Stimulated activated CD4-positive, alpha-beta T cell treated with anti-CD3 and anti-CD28 coated beads, Interleukin-12 subunit alpha, Interleukin-12 subunit beta, amount 100 ng/mL, for 24 hours (primary cell): ENCODE results near the gene TUT7.
"Not testable (repeated sequence)": the region's sequence is repeated elsewhere in the genome, so short reads cannot be mapped to it uniquely, and the experiment has no call there.

Source experiments
- DNase-seq, 2 experiments: peaks; one replicate each; pipeline ENCODE4 v3.0.0-alpha.2; 2020; ENCODE audit warnings: low read depth in 2 of 2

TUT7 gene

DNA sequence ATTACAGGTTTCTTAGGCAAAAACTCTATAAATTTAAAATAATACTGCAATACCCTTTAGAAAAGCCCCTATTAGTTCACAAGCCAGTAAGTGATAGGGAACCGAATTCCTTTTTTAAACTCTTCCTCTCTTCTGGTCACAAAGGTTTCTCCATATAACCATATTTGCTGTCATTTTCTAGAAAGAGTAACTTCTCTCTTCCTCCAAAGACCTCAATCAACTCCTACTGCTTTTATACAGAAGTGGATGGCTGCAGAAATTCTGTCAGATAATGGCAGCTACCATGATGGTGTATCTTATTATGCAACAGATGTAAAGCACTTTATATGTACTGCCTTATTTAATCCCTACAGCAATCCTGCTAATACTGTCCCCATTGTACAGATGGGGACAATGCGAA is 6.2 kb downstream of the TUT7 start:
- no peak for DNase-seq

DNA sequence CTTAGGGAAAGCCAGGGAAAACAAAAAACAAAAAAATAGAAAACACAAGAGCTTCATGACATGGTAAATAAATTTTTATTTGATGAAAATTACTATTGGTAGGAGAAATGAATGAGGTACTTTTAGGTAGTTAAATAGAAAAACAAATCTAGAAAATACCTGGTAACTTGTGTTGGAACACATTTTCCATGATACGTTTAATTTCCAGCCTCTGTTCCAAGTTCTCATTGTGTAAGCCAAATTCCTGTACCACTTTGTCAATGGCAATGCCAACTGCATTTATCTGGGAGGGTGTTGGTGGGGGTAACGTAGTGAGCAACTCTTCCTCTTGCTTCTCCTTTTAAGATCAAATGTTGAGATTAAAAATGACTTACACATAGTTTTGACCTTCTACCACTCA is 9.4 kb downstream of the TUT7 start:
- DNase-seq, result no peak

DNA sequence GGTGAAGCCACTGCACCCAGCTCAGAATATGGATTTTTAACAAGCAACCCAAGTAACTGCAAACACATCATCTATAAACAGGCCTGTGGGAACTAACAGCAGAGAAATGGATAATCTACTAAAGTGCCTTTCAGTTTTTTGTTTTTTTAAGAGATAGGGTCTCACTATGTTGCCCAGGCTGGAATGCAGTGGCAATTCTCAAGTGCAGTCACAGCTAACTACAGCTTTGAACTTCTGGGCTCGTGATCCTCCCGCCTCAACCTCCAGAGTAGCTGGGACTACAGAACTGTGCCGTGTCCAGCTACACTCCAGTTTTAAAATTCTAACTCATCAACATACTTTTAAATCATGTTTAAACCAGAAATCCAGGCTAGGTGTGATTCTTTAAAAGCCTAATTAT is 11.9 kb downstream of the TUT7 start:
- DNase-seq, result no peak

DNA sequence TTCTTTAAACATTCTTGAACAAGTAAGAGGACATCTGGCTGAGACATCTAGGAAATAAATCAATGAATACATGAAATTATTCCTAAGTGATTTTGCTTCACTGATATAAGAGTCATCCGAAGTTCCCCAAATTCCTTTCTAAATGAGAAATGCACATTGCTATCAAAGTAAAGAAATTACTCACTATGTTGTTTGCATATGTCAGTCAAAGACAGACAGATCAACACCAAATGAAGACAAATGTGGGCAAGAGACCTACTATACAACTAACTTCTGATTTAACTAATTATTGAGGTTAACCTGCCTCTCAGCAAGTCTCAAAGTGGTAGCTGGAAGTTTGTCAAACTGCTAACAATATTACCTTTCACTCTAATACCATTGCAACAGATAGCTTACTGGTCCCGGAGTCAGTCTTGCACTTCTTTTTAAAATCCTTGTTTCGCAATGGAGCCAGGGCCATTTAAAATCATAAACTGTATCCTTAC is 13.2 kb downstream of the TUT7 start:
- no peak for DNase-seq

DNA sequence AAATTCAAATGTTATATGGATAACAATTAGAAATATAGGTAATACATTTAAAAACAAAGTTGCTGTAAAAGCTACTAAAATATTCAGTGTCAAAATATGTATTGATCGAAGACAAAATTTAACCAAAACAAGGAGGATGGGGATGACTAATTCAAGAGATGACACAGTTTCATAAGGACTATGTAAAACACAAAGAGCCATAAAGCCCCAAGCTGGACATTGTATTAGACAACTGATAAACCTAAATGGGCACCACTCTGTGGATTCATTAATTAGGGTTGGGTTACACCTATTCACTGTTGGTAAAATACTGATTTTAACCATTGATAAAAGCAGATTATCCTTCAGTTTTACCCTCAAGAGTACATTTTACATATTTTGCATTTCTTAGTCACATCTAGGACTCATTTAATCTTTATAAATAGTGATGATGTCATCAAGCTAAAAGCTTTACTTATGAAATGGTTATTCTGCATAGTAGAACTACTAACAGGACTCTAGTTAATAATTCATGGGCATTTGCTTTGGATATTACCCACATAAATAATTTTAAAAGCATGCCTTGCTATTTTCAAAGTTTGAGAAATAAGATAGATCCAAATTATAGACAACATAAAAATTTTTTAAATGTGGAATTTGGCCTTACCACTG is 13.7 kb downstream of the TUT7 start:
- no peak for DNase-seq

DNA sequence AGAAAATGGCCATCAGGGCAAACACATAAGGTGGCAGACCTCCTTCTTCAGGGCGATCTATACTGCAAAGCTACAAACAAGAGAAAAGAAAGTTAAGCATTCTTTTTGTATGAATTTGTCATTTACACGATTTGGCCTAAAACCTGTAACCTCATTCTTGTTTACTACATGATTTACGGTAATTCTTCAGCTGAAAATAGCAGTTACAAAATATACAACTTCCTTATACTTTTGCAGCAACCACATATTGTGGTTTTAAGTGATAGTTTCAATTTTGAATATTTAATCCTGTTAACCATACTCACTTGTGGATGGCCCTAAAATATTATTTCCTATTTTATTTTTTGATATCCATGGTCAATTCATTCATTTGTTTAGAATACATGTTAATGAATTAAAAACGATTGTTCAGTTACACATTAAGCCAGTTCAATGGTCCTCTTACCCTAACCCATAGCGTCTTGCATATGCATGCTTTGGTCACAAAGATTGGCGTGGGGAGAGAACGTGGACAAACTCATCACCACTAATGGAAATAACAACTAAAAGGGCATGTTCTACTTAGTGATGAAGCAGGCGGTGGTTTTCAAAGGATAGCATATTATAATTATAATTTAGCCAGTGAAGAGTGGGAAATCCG is 16.6 kb downstream of the TUT7 start:
- no peak for DNase-seq

DNA sequence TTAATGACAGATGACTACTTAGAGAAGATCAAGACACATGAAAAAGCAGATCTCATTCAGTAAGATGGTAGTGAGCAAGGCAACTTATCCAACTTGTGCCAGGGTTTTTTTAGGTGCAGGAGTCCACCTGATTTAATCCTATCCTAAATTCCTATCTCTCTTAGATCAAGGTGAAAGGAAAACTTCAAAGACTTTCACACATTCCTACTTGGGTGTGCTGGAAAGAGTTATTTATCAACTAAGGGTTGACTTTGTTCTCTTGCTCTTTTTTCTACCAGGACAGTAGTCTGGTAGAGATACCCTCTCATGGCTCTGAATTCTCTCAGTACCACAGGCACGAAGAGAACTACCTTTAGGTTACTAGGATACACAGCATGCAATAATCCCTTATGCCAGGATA is 18.2 kb downstream of the TUT7 start:
- DNase-seq, result no peak

DNA sequence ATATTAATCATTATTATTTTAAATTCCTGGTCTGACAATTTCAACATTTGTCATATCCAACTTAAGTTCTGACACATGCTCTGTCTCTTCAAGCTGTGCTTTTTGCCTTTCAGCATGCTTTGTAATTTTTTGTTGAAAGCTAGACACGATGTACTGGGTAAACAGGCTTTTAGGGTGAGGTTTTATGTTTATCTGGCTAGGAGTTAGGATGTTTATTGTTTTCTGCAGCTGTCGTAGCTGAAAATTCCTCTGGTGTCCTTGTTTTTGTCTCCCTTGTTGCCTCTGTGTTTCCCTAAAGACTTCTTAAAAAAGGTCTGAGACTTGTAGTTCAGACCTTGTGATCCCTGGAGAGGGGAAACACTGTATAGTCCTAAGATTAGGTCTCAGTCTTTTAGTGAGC is 20.6 kb downstream of the TUT7 start:
- no peak for DNase-seq

DNA sequence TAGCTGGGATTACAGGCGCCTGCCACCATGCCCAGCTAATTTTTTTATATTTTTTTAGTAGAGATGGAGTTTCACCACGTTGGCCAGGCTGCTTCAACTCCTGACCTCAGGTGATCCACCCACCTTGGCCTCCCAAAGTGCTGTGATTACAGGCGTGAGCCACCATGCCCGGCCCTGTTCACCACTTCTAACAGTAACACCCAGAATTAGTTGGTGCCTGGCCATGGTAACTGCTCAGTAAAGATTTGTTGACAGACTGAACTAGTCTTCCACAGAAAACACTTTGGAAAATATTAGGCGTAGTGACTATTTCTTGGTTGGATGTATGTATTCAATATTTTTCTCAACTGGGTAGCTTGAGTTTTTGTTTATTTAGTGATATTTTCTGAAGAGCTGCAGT is 24.0 kb downstream of the TUT7 start:
- DNase-seq, result no peak

DNA sequence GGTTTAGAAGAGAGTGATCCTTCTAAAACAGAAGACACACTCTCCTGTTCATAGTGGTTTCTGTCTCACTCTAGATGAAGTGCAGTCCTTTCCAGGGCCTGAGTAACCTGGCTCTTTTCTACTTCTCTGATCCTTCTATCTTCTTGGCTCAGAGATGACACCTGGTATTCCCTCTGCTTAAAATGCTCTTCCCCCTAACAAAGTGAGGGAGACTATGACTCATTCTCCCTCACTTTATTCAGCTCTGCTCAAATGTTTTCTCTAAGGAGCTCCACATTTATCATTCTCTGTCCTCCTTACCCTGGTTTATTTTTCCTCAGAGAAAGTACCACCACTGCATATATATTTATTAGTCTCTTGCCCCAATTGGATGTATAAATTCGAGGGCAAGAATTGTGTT is 24.6 kb downstream of the TUT7 start:
- no peak for DNase-seq

DNA sequence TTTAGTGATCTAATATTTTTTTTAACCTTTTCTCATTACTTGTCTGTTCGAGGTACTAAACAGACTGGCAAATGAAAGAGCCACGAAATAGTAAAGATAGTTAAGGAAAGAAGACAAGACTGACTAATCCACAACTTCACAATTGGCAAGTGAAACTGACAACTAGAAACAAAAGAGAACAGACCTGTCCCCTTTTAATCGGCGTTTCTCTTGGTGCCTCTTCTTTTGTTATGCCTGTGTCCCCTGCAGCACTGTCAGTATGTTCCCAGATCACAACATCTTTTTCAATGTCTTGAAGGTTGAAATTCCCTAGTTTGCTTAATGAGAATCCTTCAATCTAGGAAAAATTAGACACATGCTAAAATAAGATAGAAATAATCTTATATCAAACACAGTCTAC is 26.1 kb downstream of the TUT7 start:
- no peak for DNase-seq

DNA sequence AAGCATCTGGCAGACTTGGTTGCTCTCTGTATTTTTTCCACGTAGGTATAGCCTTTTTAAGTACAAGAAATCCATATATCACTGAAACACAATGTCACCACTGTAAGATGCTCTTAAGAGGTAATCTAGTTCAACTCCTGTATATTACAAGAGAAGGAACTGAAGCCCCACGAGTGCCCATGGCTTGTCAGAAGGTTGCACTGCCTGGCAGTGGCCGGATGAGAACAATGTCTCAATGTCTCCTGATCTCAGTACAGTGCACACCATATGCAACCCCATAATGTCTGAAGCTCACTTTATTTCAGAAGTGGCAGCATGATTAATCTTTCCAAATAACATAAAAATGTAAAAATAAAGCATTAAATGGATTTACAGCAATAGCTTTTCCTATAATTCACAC is 27.7 kb downstream of the TUT7 start:
- no peak for DNase-seq

DNA sequence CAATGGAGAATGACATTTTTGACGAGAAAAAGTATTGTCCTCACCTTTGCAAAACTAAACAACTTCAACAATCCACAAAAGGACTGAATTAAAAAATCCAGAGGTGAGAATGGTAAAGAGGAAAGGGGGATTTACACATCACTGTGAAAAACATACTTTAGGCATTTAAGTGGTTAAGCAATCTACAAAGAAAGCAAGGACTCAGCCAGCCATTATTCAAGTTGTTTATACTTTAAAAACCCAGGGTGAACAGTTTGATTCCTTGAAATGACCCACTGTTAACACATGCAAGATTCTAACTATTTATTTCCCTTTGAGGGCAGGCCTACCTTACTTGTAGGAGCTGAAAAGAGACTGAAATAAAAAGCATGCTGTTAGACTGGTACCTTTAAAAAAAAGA is 29.3 kb downstream of the TUT7 start:
- no peak for DNase-seq

DNA sequence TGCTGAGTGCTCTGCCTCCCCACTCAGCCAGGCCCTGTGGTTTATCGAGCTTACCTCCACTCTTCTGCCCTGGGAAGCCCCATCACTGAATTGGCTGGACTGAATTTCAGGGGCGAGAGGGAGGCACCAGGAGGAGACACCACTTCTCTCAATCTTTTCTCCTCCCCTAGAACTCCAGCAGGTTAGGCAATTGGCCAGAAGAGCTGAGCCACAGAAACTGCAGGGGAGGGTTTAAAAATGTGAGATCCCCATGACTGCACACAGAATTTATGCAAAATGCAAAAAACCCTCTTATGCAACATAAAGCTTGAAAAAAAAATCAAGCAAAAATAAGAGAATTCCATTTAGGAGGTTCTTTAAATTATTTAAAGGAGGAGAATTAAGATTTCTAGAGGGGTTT is 29.9 kb downstream of the TUT7 start:
- DNase-seq, result no peak

DNA sequence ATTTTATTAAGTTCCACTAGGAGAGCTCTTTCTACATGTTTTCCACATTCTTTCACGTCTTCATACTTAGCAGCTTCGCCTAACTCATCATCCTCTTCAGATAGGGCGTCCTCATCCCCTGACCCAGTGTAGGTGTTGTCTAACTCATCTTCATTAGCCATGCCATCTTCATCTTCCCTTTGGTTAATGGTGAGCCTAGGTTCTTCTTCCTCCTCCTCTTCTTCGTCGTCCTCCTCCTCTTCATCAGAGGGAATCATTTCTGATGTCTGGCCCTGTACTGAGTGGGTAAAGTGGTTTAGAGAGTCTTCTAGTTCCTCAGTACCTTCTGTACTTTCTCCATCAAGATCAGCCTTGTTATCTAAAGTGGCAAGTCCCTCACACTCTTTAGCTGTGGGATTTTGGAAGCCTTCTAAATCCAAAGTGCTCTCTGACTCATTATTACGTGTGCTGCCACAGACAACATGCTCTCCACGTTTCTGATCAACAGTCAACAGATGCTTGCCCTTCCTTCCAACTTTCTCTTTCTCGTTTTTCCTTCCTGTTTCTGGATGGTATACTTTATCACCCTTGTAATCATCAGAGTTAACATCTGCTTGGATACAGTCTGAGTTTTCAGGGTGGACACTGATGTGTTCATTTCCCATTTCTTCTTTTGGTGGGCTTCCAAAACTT is 31.1 kb downstream of the TUT7 start:
- DNase-seq, result no peak

DNA sequence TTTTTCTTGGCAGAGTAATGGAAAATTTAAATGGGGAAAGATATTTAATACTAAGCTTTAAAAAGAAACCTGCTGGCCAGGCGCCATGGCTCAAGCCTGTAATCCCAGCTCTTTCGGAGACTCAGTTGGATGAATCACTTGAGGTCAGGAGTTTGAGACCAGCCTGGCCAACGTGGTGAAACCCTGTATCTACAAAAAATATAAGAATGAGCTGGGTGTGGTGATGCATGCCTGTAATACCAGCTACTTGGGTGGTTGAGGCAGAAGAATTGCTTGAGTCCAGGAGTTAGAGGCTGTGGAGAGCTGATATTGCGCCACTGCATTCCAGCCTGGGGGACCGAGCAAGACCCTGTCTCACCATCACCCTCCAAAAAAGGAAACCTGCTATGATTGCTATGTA is 32.8 kb downstream of the TUT7 start:
- no peak for DNase-seq

DNA sequence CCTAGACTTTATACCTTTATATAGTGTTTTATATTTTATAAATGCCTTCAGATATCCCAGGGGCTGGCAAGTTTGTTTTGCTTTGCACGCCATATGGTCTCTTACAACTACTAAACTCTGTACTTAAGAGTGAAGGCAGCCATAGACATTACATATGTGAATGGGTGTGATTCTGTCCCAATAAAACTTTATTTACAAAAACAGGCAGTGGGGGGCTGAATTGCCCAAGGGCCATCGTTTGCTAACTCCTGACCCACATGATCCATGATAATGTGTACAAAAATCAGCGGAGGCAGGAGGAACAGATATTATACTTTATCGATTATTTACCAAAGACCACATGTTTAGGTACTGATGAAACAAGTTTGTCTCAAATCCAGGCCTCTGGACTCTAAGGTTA is 36.0 kb downstream of the TUT7 start:
- no peak for DNase-seq

DNA sequence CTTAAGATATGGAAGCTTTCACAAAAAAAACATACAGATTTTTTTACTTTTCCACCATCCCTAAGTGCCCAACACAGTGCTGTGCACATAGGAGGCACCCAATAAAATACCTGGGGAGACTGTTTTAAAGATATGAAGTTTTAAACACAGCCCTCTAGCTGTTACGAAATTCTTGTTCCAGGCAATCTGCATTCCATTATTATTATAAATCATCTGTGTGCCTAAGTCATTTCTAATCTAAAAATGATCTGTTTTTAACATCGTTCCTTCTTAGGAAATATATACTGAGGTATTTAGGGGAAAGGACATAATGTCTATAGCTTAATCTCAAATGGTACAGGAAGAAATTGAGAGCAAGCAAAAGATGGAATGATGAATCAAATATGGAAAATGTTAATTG is 39.1 kb downstream of the TUT7 start:
- no peak for DNase-seq

DNA sequence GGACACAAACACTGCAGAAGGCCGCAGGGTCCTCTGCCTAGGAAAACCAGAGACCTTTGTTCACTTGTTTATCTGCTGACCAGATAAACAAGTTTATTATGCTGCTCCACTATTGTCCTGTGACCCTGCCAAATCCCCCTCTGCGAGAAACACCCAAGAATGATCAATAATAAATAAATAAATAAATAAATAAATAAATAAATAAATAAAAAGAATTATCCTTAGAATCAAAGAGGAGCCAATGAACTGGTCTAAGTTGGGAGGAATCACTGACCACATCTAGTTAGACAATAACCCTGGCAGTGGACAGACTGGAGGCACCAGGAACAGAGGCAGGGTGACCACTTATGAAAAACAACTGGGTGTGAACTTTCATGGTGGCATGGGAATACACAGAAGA is 41.3 kb downstream of the TUT7 start:
- DNase-seq, result not testable (repeated sequence)

DNA sequence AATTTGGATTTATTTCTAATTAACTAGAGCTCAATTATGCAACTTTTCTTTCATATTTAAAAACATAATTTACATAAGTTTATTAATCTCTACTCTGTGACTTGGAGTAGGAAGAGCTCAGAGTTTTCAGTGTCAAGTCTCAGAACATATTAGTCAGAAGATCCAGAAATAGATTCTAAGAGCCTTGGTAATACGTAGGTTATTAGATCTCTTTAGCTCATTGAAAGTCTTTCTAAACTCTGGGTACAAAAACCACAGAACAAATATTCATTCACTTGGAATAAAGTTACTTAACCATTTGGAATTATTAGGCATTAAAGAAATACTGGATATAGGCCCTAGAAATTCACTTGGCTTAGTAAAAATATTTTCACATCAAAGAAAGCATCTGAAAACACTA is 45.5 kb downstream of the TUT7 start:
- no peak for DNase-seq

DNA sequence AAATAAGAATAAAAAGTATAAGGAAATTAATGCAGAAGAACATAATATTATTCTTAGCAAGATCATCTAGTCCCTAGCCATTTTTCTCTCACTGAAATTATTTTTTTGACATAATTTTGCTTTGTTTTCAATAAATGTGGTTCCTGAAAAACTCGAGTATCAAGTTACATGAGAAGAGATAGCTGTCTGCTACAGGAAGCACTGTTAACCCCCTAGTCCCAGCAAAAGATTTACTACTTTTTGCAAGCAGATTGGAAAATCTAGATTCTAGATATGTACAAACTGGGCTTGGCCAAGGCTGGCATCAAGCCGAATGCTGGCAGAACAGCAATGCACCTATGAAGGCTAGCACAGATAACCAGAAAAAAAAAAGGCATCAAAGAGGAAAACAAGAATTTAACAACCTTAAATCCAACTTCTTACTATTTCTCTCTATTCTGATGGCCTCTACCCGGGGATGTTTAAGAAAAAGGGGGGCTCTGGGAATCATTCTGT is 49.9 kb downstream of the TUT7 start:
- no peak for DNase-seq

DNA sequence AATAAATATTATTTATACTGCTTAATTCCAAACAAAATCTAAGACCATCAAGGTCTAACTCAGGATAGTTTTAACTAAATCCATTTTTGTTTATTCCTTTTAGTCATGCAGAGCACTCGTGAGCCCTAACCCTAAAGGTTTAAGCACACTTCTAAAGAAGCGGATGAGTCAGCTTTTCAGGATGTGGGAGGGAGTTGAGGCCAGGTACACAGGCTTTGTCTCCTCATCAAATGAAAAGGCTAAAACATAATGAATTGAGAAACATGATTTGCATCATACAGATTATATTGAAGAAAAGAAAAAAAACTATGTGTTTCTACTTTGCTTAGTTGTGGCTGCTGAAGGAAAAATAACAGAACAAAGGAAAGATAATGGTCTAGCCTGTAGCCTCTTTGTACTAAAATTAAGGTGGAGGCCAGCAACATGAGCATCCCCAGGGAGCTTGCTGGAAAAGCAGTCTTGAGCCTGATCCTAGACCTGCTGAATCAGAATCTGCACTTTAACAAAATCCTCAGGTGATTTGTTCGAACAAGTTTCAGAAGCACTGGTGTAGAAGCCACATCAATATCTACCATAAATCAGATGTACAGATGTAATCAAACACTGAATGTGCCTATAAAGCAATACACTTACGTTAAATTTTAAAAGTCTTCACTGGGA is 50.8 kb downstream of the TUT7 start:
- DNase-seq, result no peak

DNA sequence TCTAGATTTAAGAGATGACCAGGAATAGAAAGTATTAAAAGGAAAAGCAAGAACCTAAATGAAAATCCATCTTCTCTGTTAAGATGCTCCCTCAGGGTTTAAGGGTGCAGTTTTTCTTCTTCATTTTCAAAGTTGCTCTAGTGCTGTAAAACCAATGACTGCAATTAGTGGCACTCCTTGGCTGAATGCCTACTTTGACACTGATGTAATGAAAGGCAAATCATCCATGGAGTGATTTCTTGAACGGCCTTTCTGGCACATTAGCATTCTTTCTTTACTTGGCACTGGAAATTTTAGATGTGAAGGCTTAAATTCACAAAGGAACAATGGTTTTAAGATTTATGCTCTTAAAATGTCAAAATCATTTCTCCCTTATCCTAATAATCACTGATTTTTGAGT is 52.5 kb downstream of the TUT7 start:
- DNase-seq, result no peak
